Measurements from ENCODE around the gene XBP1. TPM values are rescaled to one million over a fixed set of nuclear protein-coding genes. Genes with fewer than 3 reads are reported as not detected.

Gene XBP1
- total RNA-seq, 4 donors from 2014 or later: 111 to 166 (median 131) TPM

DNA sequence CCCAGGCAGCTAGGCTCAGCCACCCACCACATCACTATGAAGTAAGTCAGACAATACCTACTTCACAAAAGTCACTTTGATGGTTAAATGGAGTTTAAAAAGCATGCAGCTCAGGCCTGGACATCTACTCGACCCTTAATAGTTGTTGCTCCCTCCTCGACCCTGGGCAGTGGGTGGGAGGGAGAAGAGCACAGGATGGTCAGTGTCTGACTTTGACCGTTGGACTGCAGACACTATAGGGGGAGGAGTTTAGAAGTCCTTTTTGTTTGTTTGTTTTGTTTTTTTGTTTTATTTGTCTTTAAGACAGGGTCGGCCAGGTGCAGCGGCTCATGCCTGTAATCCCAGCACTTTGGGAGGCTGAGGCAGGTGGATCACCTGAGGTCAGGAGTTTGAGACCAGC lies 38.6 kb upstream of the XBP1 start:
- intact Hi-C loops (cut with DNase I): no loop called here
- no peaks in the 10 kb centered on the region for H3K27me3 ChIP-seq
- WGBS, 2 donors: 70 to 77% methylated on average over 5 of the region's 5 CpGs
- TF ChIP-seq, protein P1, sequence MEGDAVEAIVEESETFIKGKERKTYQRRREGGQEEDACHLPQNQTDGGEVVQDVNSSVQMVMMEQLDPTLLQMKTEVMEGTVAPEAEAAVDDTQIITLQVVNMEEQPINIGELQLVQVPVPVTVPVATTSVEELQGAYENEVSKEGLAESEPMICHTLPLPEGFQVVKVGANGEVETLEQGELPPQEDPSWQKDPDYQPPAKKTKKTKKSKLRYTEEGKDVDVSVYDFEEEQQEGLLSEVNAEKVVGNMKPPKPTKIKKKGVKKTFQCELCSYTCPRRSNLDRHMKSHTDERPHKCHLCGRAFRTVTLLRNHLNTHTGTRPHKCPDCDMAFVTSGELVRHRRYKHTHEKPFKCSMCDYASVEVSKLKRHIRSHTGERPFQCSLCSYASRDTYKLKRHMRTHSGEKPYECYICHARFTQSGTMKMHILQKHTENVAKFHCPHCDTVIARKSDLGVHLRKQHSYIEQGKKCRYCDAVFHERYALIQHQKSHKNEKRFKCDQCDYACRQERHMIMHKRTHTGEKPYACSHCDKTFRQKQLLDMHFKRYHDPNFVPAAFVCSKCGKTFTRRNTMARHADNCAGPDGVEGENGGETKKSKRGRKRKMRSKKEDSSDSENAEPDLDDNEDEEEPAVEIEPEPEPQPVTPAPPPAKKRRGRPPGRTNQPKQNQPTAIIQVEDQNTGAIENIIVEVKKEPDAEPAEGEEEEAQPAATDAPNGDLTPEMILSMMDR (IDR thresholded peaks at IDR 0.05): no peak
- no peak for TF ChIP-seq POLR2A (IDR thresholded peaks at IDR 0.05)
- no peaks in the 10 kb centered on the region for H3K36me3 ChIP-seq
- H3K4me1 ChIP-seq: no peaks in the 10 kb centered on the region
- no peak for DNase-seq
- no peak overlapping the region for H3K27ac ChIP-seq
- no peak overlapping the region for H3K4me3 ChIP-seq
- no peaks in the 10 kb centered on the region for H3K9me3 ChIP-seq

DNA sequence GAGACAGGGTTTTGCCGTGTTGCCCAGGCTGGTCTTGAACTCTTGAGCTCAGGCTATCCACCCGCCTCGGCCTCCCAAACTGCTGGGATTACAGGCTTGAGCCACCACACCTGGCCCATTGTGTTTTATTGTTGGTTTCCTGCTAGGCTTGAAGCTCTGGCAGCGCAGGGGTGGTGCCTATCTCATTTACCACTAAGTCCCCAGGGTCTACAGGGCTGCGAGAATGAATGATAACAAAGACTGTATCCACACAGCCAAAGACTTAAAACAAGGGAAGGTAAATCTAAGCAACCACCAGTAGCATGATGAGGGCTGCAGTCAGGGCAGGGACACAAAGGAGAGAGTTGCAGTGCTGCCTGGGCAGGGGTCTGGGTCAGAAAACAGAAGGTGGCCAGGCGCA lies 37.3 kb upstream of the XBP1 start:
- H3K4me1 ChIP-seq: no peaks in the 10 kb centered on the region
- 90 to 92% methylated on average over 1 to 5 of the region's 6 CpGs for WGBS, 2 donors
- no peak overlapping the region for H3K4me3 ChIP-seq
- TF ChIP-seq, protein P1 (IDR thresholded peaks at IDR 0.05): no peak
- TF ChIP-seq POLR2A (IDR thresholded peaks at IDR 0.05): no peak
- H3K36me3 ChIP-seq: peaks cover 0 to 2% (median 0%) of the 10 kb centered on the region in 3 donors
- H3K9me3 ChIP-seq: no peaks in the 10 kb centered on the region
- no peak for DNase-seq
- H3K27ac ChIP-seq: no peak overlapping the region
- intact Hi-C loops (cut with DNase I): no loop called here
- H3K27me3 ChIP-seq: no peaks in the 10 kb centered on the region

DNA sequence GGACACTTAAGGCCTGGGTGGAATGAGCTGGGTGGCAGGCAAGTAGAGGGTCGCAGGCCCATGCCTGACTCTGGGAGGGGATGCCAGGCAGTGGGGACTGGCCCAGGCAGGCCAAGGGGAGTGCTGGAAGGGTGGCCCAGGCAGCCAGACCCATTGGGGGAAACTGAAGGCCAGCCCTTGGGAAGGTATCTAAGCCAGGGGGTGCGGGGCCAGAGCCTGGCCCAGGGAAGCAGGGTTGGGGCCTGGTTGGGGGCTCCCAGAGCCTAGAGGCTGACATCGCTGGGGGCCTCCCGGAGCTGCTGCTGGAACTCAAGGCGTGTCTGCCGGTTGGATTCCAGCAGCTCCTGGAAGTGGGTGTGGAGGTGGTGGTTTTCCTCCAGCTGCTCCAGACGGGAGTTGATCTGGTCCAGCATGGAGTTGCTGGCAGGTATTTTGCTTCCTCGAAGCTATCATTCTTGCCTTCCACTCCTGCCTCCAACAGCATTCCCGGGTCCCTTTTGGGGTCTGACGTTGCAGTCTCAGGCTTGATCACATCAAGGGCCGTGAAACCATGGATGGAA lies 35.3 kb upstream of the XBP1 start:
- H3K9me3 ChIP-seq: no peaks in the 10 kb centered on the region
- no peak for TF ChIP-seq POLR2A (IDR thresholded peaks at IDR 0.05)
- TF ChIP-seq, protein P1 (IDR thresholded peaks at IDR 0.05): no peak
- peaks cover 0 to 8% (median 0%) of the 10 kb centered on the region in 3 donors for H3K36me3 ChIP-seq
- no peak for DNase-seq
- H3K27me3 ChIP-seq: no peaks in the 10 kb centered on the region
- intact Hi-C loops (cut with DNase I): no loop called here
- H3K27ac ChIP-seq: no peak overlapping the region
- WGBS, 2 donors: 92 to 100% methylated on average over 1 to 4 of the region's 11 CpGs
- no peaks in the 10 kb centered on the region for H3K4me1 ChIP-seq
- no peak overlapping the region for H3K4me3 ChIP-seq

DNA sequence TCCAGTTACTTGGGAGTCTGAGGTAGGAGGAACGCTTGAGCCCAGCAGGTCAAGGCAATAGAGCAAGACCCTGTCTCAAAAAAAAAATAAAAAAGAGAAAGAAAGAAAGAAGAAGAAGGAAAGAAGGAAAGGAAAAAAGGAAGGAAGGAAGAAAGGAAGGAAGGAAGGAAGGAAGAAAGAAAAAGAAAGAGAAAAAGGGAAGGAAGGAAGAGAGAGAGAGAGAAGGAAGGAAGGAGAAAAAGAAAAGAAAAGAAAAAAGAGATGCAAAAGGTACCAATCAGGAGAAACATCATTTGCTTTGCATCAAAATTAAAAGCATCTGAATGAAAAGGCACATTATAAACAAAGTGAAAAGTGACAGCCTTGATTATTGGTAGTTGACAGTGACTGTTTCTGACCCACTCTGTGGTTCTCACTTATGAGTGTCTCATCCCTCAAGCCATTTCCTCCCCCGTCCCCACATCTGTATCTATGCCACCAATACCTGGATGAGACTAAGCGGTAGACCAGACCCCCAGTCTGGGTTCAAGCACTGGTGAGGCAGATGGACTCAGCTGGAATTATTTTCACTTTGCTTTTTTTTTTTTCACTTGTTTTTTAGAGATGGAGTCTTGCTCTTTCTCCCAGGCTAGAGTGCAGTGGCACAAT lies 33.0 kb upstream of the XBP1 start:
- DNase-seq: no peak
- 77 to 90% methylated on average over 3 of the region's 3 CpGs for WGBS, 2 donors
- Histone ChIP-seq H3K4me1 (peaks cover 4 to 13% (median 9%) of the 10 kb centered on the region in 3 donors), H3K9me3 (no peaks in the 10 kb centered on the region), H3K27ac (no peak overlapping the region), H3K27me3 (no peaks in the 10 kb centered on the region), H3K36me3 (peaks cover 0 to 8% (median 0%) of the 10 kb centered on the region in 3 donors), H3K4me3 (no peak overlapping the region)
- TF ChIP-seq, protein P1 (IDR thresholded peaks at IDR 0.05): no peak
- no peak for TF ChIP-seq POLR2A (IDR thresholded peaks at IDR 0.05)
- intact Hi-C loops (cut with DNase I): loop anchor here (5.0 kb wide), 1 partner anchor 231 kb away; no protein-coding TSS in a partner anchor

DNA sequence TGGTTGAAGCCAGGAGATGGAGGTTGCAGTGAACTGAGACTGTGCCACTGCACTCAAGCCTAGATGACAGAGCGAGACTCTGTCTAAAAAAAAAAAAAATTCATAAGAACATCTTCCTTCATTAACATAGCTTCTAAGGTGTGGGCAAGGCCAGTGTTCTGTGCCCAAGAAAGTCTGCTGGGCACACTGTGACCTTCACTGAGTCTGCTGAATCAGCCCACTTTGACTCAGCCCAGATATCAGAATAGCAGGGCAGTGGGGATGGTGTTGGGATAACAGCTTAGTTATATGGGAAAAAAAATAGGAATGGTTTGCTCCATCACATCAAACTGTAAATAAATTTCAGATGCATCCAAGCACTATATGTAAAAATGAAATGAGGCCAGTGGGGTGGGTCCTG lies 32.4 kb upstream of the XBP1 start:
- TF ChIP-seq, protein P1 (IDR thresholded peaks at IDR 0.05): no peak
- no peak for TF ChIP-seq POLR2A (IDR thresholded peaks at IDR 0.05)
- intact Hi-C loops (cut with DNase I): loop anchor here (5.0 kb wide), 1 partner anchor 230 kb away; no protein-coding TSS in a partner anchor

More for the DNA sequence above, 32.4 kb upstream of the XBP1 start:
- no peaks in the 10 kb centered on the region for H3K9me3 ChIP-seq
- H3K36me3 ChIP-seq: peaks cover 0 to 8% (median 0%) of the 10 kb centered on the region in 3 donors
- no peak overlapping the region for H3K4me3 ChIP-seq
- no peaks in the 10 kb centered on the region for H3K27me3 ChIP-seq
- 100% methylated on average over 1 of the region's 1 CpG for WGBS, 2 donors
- no peak overlapping the region for H3K27ac ChIP-seq
- peaks cover 4 to 13% (median 9%) of the 10 kb centered on the region in 3 donors for H3K4me1 ChIP-seq
- no peak for DNase-seq

Data from esophagus squamous epithelium (tissue), 5 donors.